ENCODE data around the gene PLXNA2.

PLXNA2 gene

DNA sequence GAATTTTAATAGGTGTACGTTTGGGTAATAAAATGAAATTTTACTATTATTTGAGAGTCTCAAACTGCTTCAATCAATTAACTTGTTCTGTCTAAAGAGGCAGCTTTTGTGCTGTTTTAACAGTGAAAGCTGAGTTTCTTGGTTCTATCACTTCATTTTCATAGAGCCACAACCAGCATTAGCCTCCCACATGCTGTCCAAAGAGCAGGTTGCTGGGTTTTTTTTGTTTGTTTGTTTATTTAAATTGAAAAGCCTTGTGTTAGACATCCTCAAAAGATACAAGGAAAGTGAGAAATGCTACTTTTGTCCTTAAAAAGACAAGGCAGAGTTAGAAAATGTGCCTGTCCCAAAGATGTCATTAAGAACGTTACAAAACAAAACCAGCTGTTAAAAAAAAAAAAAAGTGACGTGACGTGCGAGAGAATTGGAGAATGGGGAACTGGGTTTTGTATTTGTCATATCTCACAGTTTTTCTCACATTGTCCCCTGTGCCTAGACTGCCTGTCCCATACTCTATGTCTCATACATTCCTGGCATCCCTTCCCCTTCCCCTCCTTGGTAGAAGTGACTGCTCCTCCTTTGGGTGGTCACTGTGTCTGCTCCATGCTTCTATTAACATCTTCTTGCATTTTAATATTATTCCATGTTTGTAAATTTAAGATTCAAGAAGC lies 270.2 kb downstream of the PLXNA2 start:
- no peak for DNase-seq (ENCODE audit: low spot score)

DNA sequence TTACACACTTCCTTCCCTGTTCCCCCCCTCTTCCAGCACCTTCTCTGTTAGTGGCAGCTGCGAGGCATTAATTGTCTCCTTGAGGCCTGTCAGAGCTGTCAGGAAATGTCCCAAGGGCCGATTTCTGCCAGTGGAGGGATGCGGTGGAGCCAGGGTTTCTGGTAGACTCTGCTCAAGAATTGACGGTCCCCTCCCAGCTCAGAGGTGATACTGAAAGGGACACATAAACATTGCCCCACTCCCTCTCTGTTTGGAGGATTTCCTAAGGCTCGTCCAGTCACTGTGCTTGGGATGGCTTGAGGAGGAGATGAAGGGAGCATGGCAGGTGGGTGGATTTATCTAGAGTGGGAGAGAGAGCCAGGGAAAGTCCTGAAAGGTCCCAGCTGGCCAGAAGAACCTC lies 271.8 kb downstream of the PLXNA2 start:
- no peak for DNase-seq (ENCODE audit: low spot score)

Small RNAs within 50 kb of the gene (small RNA-seq; reads per million reads assigned to genes)
- gene AL606753.1 = 0 reads per million in 2 experiments

Measured in SK-N-DZ (cell line).